ENCODE measurements around the gene EIF2S3B. TPM values are rescaled to one million over a fixed set of nuclear protein-coding genes. Genes with fewer than 3 reads are reported as not detected.

Gene EIF2S3B
- total and polyA plus RNA-seq, 2 of the 4 experiments (the other 2 are of a cell fraction) = 0.39 to 6.8 TPM

GRCh38 chr12:10554228-10554755, 48.6 kb downstream of the EIF2S3B start:
- no peak overlapping the region for H2BK5ac ChIP-seq (ENCODE audit: low read depth, low read length, poor library complexity, severe bottlenecking)
- no TSS peak for BruUV-seq (replicated peaks)
- H3K79me1 ChIP-seq (ENCODE audit: low read depth in 1 of 2, low read length in 2 of 2) = no peaks in the 10 kb centered on the region
- no peak overlapping the region for H3K4me2 ChIP-seq (ENCODE audit: low read depth, low read length)
- no peak overlapping the region for H3K56ac ChIP-seq (ENCODE audit: extremely low read depth, insufficient read depth, low read length)
- H2AK5ac ChIP-seq (ENCODE audit: low read depth, low read length) = no peak overlapping the region
- H3K14ac ChIP-seq (replicated peaks; ENCODE audit: low read depth, low read length) = no peak overlapping the region
- no peak for DNase-seq
- no CpG with 5 or more reads among the region's 6 CpGs for WGBS, 2 experiments (ENCODE audit: extremely low coverage in 2 of 2, insufficient read length in 1 of 2)
- no peaks in the 10 kb centered on the region for H4K20me1 ChIP-seq (ENCODE audit: insufficient read depth, low read length)
- H2BK15ac ChIP-seq (ENCODE audit: low read depth, low read length) = no peak overlapping the region
- H3K23ac ChIP-seq (ENCODE audit: low read depth, low read length) = no peak overlapping the region
- H2AFZ ChIP-seq (replicated peaks; ENCODE audit: low read length, poor library complexity) = no peak overlapping the region
- no peak overlapping the region for H3K27ac ChIP-seq (ENCODE audit: insufficient read depth, low read length)
- CTCF ChIA-PET = no interaction called here
- peaks cover 17% of the 10 kb centered on the region for H3K27me3 ChIP-seq (ENCODE audit: control insufficient read depth, insufficient read depth, low read length)
- no peak for ATAC-seq (ENCODE audit: low read depth)
- no peak overlapping the region for H3K9ac ChIP-seq (ENCODE audit: low read depth, low read length)
- no peak overlapping the region for H3K18ac ChIP-seq (ENCODE audit: low read depth, low read length)
- no peak overlapping the region for H2BK20ac ChIP-seq (ENCODE audit: low read depth, low read length)
- dilution Hi-C loops (cut with HindIII; ENCODE audit: low sequenced_read_pairs, unreplicated experiment) = no loop called here
- no peak overlapping the region for H2AK9ac ChIP-seq (replicated peaks; ENCODE audit: low read depth, low read length, poor library complexity)
- no peaks in the 10 kb centered on the region for H3K9me3 ChIP-seq (ENCODE audit: control insufficient read depth, insufficient read depth, low read length)
- no peak overlapping the region for H2BK120ac ChIP-seq (ENCODE audit: low read depth, low read length)
- POLR2A ChIA-PET (ENCODE audit: unreplicated experiment) = no interaction called here
- H4K91ac ChIP-seq (ENCODE audit: insufficient read depth, low read depth, low read length) = no peak overlapping the region
- no peak overlapping the region for H4K8ac ChIP-seq (ENCODE audit: low read depth in 2 of 2, low read length in 2 of 2)
- H3K36me3 ChIP-seq (ENCODE audit: control insufficient read depth, insufficient read depth, low read length) = no peaks in the 10 kb centered on the region
- intact Hi-C loops (cut with micrococcal nuclease) = no loop called here
- in situ Hi-C loops (cut with MboI; ENCODE audit: low sequenced_read_pairs) = loop anchor here (10.0 kb wide), 1 partner anchor 229 kb away; no protein-coding TSS in a partner anchor
- H3K4me3 ChIP-seq (ENCODE audit: insufficient read depth, low read depth, low read length) = no peak overlapping the region
- H3K9me1 ChIP-seq (ENCODE audit: insufficient read depth, low read length) = no peaks in the 10 kb centered on the region
- H3K4ac ChIP-seq (ENCODE audit: low read depth, low read length) = no peak overlapping the region
- H3K4me1 ChIP-seq (ENCODE audit: control insufficient read depth, insufficient read depth, low read length) = no peaks in the 10 kb centered on the region
- TF ChIP-seq CHD1 (IDR thresholded peaks at IDR 0.05; ENCODE audit: low read depth, low read length) (no peak), FOS (IDR thresholded peaks at IDR 0.05; ENCODE audit: low read depth, low read length) (no peak), RAD21 (IDR thresholded peaks at IDR 0.05; ENCODE audit: low read length) (no peak), ELK1 (IDR thresholded peaks at IDR 0.05; ENCODE audit: borderline replicate concordance, low read depth, low read length) (no peak), RCOR1 (IDR thresholded peaks at IDR 0.05; ENCODE audit: insufficient replicate concordance, low read length) (no peak), SMC3 (IDR thresholded peaks at IDR 0.05; ENCODE audit: low read depth, low read length) (no peak), RFX5 (IDR thresholded peaks at IDR 0.05; ENCODE audit: low read depth, low read length) (no peak), CTCF (conservative IDR thresholded peaks at IDR 0.05; ENCODE audit: low read depth, low read length) (no peak), POLR2A (IDR thresholded peaks at IDR 0.05; ENCODE audit: low read depth, low read length) (no peak), MXI1 (IDR thresholded peaks at IDR 0.05; ENCODE audit: borderline replicate concordance, low read depth, low read length) (no peak), NFE2L2 (IDR thresholded peaks at IDR 0.05; ENCODE audit: low read depth, low read length) (no peak)
- no peak overlapping the region for H4K5ac ChIP-seq (ENCODE audit: low read depth, low read length)
